NCI-H2081 (cell line): Measurements from ENCODE around the gene RAB32.

Experiments used
- DNase-seq, 2 experiments: peaks; one replicate each; lab custom pipeline; 2025; lab: John Stamatoyannopoulos, UW

RAB32 gene

GRCh38 chr6:146582857-146583256, 39.2 kb downstream of the RAB32 start:
- DNase-seq = peak in 1 of 2 experiments; percentile 30

GRCh38 chr6:146583966-146584365, 40.3 kb downstream of the RAB32 start:
- no peak for DNase-seq

- no peak for DNase-seq
Observed at GRCh38 chr6:146587459-146587858, 43.8 kb downstream of the RAB32 start.

- no peak for DNase-seq
Observed at GRCh38 chr6:146590492-146590891, 46.9 kb downstream of the RAB32 start.

GRCh38 chr6:146592451-146592850, 48.8 kb downstream of the RAB32 start:
- no peak for DNase-seq

GRCh38 chr6:146593986-146594385, 50.4 kb downstream of the RAB32 start:
- DNase-seq = no peak

GRCh38 chr6:146594495-146594894, 50.9 kb downstream of the RAB32 start:
- no peak for DNase-seq

GRCh38 chr6:146595972-146596731, 52.5 kb downstream of the RAB32 start:
- no peak for DNase-seq

GRCh38 chr6:146598772-146599405, 55.3 kb downstream of the RAB32 start, which contains the start of gene ADGB:
ADGB (plus strand) TSS chr6:146598972; CDS start chr6:146599041, 69 bp downstream.
- DNase-seq = peak in 1 of 2 experiments; percentile 28

- no peak for DNase-seq
Observed at GRCh38 chr6:146601352-146601751, 57.7 kb downstream of the RAB32 start.

- DNase-seq = no peak
Observed at GRCh38 chr6:146602526-146602925, 58.9 kb downstream of the RAB32 start.
